HK-2 (cell line): ENCODE results near the gene FRRS1L.

ENCODE experiments used
- DNase-seq: peaks from one replicate; pipeline ENCODE4 v3.0.0-alpha.2; 2018; ENCODE audit not compliant: unreplicated experiment

Gene FRRS1L

GRCh38 chr9:109166771-109167601 lies at the start of gene FRRS1L:
Gene FRRS1L, minus strand, starts transcription at chr9:109167249. Its CDS starts 111 bp downstream, at chr9:109167138.
- DNase-seq, result no peak

- no peak for DNase-seq
Observed at GRCh38 chr9:109214414-109214813, 47.4 kb upstream of the FRRS1L start.

- DNase-seq, result no peak
Observed at GRCh38 chr9:109213285-109214121, 46.5 kb upstream of the FRRS1L start.

DNA sequence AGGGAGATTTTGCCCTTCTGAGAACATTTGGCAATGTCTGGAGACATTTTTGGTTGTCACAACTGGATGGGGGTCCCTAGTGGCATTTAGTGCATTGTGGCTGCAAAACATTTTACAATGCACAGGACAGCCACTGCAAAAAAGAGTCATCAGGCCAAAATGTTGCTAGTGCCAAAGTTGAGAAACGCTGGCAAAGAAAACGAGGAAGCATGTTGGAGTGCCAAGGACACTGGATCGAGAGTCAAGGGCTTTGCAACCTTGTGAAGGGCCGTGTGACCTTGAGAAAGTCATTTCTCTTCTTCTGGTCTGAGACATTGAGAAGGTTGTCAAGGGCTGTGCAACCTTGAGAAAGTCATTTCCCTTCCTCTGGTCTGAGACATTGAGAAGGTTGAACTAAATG lies 45.7 kb upstream of the FRRS1L start:
- no peak for DNase-seq

- no peak for DNase-seq
Observed at GRCh38 chr9:109206670-109207069, 39.6 kb upstream of the FRRS1L start.

DNA sequence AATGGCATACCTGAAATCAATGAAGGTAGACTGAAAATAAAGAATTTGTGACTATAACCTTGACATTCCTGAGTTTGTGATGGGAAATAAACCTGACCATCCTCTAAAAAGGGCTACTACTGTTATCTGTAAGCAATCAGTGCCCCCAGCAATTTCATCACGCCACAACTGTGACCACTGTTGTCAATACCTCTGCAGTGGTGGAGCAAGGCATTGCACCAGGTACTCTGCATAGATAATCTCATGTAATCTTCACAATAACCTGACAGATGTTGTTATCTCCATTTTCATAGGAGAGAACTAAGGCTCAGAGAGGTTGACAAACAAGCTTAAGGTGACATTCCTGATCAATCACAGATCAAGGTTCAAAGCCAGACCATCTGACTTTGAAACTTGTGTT lies 38.5 kb upstream of the FRRS1L start:
- no peak for DNase-seq

- DNase-seq, result no peak
Observed at GRCh38 chr9:109203761-109204360, 36.8 kb upstream of the FRRS1L start.

- DNase-seq, result no peak
Observed at GRCh38 chr9:109199676-109200075, 32.6 kb upstream of the FRRS1L start.

GRCh38 chr9:109198736-109199382 lies 31.8 kb upstream of the FRRS1L start:
- DNase-seq, result no peak

GRCh38 chr9:109193974-109194556 lies 27.0 kb upstream of the FRRS1L start:
- no peak for DNase-seq

- peak; percentile 8 for DNase-seq
Observed at GRCh38 chr9:109192732-109193361, 25.8 kb upstream of the FRRS1L start.

- DNase-seq, result no peak
Observed at GRCh38 chr9:109191746-109192145, 24.7 kb upstream of the FRRS1L start.

DNA sequence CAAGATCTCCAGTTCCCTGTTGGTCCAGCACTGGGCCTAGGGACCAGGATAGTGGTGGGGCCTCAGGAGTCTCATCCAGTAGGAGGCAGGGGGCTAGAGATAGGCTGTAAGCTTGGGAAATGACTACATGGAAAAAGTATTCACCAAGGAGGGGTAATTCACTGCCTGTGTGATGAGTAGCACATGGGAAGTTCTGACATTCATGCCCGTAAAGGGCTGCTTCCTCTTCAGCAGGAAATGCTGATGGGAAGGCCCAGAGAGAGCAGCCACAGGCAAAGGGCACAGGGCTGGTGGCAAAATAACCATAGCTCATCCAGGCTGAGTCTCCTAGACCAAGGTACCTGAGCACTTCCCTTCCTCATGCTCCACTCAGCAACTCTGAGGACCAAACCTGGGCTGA lies 23.1 kb upstream of the FRRS1L start:
- no peak for DNase-seq

GRCh38 chr9:109186857-109187520 lies 19.9 kb upstream of the FRRS1L start:
- DNase-seq, result no peak

DNA sequence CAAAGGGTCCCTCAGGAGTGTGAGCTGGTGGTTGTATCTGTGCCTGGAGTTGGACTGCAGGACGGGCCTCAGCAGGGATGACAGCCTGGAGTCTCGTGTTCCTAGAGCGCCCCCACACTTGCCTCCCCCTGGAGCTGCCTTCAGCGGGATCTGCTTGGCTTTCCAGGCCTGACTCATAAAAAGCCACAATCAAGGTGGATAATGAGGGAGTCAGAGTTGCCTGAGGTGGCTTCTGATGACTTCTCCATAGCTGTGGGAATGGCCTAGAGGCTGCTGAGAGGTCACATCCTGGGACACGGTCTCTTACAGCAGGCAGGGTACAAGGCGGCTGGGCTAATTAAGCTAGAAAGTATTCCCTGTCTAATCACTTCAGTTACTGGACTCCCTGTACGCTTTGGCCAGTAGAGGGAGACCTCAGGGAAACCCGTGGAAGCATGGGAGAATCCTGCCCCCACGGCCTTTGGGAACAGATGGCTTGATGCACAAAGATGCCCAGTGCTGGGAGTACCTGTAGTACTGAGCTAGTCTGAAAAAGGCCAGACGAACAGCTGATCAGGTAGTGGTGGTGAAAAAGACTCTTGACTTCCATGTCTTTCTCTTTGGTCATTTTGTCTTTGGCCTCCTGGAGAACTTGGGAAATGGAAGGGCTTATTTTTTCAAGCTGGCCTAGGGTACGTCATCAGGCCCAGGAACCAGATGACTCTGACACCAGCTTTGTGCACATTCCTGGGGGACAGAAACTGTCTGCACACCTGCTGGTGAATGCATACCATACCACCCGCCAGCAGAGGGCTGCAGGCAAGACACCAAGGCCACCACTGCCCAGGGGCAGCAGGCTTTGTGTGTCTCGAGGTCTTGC lies 16.1 kb upstream of the FRRS1L start:
- DNase-seq, result peak; percentile 50

DNA sequence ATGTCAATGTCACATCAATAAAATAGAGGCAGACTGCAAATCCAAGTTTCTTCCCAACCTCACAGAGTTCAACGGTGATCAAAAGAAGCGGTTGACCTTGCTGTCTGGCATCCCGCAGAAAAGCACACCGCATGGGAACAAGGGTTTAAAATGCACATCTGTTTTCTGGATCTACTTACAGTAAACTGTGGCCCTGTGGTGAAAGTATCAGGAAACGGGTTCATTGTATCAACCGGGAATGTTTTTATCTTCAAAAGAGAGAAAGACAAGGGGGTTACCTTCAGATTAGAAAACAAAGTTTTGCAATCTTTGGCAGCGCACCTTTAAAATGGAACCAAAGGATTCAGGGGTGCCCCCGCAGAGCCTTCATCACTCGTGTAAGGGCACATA lies 15.5 kb upstream of the FRRS1L start:
- DNase-seq, result no peak

DNA sequence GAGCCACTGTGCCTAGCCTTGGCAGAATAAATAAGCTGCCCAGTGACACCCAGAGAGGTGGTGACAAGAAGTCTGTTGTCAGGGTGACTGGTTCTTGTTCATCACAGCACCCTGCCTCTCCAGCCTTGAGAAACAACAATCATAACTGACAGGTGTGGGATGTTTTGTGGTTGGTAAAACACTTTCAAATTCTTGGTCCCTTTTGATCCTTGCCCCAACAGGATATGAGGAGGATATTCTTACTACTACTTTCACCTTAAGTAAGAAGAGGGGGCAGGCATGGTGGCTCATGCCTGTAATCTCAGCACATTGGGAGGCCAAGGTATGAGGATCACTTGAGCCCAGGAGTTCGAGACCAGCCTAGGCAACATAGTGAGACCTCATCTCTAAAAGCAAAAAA lies 14.2 kb upstream of the FRRS1L start:
- no peak for DNase-seq

DNA sequence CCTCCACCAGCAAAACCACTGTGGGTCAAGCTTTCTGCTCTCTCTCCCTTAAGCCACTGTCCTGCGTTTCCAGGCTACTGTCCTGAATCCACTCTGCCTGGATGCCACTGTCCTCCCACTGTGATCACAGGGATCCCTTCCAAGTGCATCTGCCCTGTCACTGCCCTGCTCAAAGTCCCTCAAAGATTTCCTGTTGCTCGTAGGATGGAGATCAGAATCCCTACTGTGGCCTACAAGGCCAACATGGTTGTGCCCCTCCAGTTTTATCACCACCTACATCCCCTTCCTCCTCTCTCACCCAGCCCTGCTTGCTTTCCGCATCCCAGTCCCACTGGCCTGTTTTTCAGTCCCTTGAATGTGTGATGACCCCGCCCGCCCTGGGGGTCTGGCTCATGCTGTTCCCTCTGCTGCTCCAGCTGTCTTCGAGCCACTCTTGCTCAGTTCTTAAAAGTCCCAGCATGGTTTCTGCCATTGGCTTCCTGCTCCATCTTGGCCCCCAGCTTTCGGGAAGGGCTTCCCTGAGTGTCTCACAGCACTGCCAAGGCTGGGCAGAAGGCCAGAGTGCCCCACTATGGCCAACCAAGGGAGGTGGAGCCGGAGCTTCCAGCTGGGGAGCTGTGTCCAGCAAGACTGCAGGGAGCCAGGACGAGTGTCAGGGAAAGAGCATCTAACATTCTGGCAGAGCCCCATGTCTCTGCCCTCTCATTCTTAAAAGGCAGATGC lies 12.9 kb upstream of the FRRS1L start:
- DNase-seq, result no peak

- DNase-seq, result no peak
Observed at GRCh38 chr9:109176963-109177362, 9.9 kb upstream of the FRRS1L start.
